Mucosa of stomach (tissue), 1 donor: Measurements from ENCODE around the gene HAS3.

Experiments used
- H3K27me3 ChIP-seq: one replicate; pipeline ENCODE4 v1.7.0; 2013; ENCODE audit warnings: mild to moderate bottlenecking, low read length; ENCODE audit not compliant: control insufficient read depth, insufficient read depth
- H3K36me3 ChIP-seq: one replicate; pipeline ENCODE4 v1.7.0; 2013; ENCODE audit warnings: low read length; ENCODE audit not compliant: control insufficient read depth, insufficient read depth
- H3K4me1 ChIP-seq: one replicate; pipeline ENCODE4 v1.7.0; 2013; ENCODE audit warnings: mild to moderate bottlenecking, low read length; ENCODE audit not compliant: control insufficient read depth, insufficient read depth
- H3K4me3 ChIP-seq: one replicate; pipeline ENCODE4 v1.7.0; 2013; ENCODE audit warnings: low read length
- H3K9ac ChIP-seq: one replicate; pipeline ENCODE4 v1.7.0; 2013; ENCODE audit warnings: mild to moderate bottlenecking, low read length, moderate library complexity
- H3K9me3 ChIP-seq: one replicate; pipeline ENCODE4 v1.7.0; 2013; ENCODE audit warnings: mild to moderate bottlenecking, low read length, moderate library complexity; ENCODE audit not compliant: control insufficient read depth
- donor health status: Pancreatic carcinoma.

Gene HAS3

GRCh38 chr16:69077251-69077650 is 28.2 kb upstream of the HAS3 start:
- Histone ChIP-seq H3K9ac (no peak overlapping the region), H3K27me3 (no peaks in the 10 kb centered on the region), H3K4me3 (no peak overlapping the region), H3K4me1 (peaks cover 10% of the 10 kb centered on the region), H3K36me3 (no peaks in the 10 kb centered on the region), H3K9me3 (no peaks in the 10 kb centered on the region)

DNA sequence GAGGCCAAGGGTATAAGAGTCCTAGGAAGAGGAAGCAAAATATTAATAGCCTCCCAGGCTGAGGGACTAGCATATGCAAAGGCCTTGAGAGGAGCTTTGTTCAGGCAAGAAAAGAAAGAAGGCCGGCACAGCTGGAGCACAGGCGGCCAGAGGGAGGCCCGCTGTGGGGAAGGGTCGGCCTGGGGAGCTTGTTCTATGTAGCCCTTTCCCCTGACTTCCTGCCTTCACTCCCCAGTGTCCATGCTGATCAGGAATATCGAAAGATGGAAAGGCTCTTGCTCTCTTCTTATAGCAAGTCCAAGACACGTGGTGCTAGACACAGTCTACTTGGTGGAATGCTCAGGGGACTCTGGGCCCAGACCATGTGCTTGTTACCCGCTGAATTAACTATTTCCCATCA is 27.4 kb upstream of the HAS3 start:
- Histone ChIP-seq H3K27me3 (no peaks in the 10 kb centered on the region), H3K36me3 (no peaks in the 10 kb centered on the region), H3K4me3 (no peak overlapping the region), H3K9me3 (no peaks in the 10 kb centered on the region), H3K4me1 (peaks cover 6% of the 10 kb centered on the region), H3K9ac (no peak overlapping the region)

- Histone ChIP-seq H3K36me3 (no peaks in the 10 kb centered on the region), H3K4me3 (no peak overlapping the region), H3K27me3 (no peaks in the 10 kb centered on the region), H3K4me1 (peaks cover 6% of the 10 kb centered on the region), H3K9ac (no peak overlapping the region), H3K9me3 (no peaks in the 10 kb centered on the region)
Observed at GRCh38 chr16:69079697-69080096, 25.8 kb upstream of the HAS3 start.

DNA sequence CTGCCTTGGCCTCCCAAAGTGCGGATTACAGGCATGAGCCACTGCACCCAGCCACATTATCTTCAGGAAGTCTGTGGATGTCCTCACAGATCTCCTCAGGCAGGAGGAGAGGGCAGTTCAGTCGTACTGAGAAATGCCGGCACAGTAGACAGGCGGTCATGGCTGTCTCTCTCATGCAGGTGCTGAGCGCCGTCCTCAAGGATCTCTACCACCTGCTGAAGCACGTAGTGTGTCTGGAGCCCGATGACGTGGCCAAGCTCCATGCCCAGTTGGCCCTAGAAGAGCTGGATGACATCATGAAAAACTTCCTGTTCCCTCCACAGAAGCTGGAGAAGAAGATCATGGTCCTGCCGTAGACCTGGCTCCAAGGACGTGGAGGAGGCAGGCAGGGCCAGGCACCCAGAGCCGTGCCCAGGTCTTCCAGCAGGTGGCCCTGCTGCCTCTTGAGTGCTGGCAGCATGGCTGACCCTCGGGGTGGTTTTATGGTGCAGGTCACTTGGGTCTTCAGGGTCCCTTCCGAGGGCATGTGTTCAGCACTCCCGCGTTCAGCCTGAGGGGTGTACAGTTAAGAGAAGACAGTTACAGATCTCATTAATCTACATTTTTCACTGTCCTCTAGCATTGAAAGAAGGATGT is 22.0 kb upstream of the HAS3 start:
- no peak overlapping the region for H3K4me3 ChIP-seq
- no peaks in the 10 kb centered on the region for H3K9me3 ChIP-seq
- H3K4me1 ChIP-seq, result peaks cover 4% of the 10 kb centered on the region
- H3K9ac ChIP-seq, result no peak overlapping the region
- H3K27me3 ChIP-seq, result no peaks in the 10 kb centered on the region
- H3K36me3 ChIP-seq, result no peaks in the 10 kb centered on the region

DNA sequence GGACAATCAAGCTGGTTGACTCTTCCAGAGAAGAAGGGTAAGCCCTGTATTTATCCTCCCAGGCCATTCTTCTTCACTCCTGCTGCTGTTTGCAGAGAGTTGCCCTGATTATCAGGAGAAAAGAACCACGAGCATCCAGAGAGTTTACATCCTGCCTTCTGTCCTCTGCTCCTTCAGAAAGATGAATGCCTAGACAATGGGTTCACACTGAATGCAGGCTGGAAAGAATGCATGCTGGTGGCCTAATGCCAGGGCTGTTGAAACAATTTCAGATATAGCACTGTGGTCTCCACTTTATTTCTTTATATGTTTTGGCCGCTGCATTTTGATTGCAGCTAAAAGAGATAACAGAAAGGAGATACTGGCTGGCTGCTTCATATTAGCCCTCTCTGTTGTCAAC is 21.2 kb upstream of the HAS3 start:
- Histone ChIP-seq H3K36me3 (no peaks in the 10 kb centered on the region), H3K9ac (no peak overlapping the region), H3K4me3 (no peak overlapping the region), H3K9me3 (no peaks in the 10 kb centered on the region), H3K4me1 (peaks cover 11% of the 10 kb centered on the region), H3K27me3 (no peaks in the 10 kb centered on the region)

- Histone ChIP-seq H3K9ac (no peak overlapping the region), H3K36me3 (no peaks in the 10 kb centered on the region), H3K9me3 (no peaks in the 10 kb centered on the region), H3K4me1 (peaks cover 19% of the 10 kb centered on the region), H3K4me3 (no peak overlapping the region), H3K27me3 (no peaks in the 10 kb centered on the region)
Observed at GRCh38 chr16:69085032-69085695, 20.3 kb upstream of the HAS3 start.

- H3K36me3 ChIP-seq, result no peaks in the 10 kb centered on the region
- no peaks in the 10 kb centered on the region for H3K27me3 ChIP-seq
Observed at GRCh38 chr16:69087161-69087581, 18.3 kb upstream of the HAS3 start.

DNA sequence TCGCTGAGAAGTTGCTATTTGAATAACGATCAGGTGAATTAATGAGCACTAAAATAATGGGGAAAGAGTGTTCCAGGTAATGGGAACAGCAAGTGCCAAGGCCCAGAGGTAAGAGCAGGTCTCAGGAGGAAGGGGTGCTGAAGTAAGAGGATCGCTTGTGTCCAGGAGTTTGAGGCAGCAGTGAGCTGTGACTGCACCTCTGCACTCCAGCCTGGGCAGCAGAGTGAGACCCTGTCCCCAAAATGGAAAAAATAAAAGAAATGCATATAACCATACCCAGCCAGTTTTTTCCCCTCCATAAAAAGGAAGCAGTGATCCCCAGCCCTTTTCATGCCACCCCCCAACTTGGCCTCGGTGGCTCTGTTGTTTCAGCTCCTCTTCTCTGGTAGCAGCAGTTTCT is 16.8 kb upstream of the HAS3 start:
- H3K27me3 ChIP-seq, result no peaks in the 10 kb centered on the region
- no peaks in the 10 kb centered on the region for H3K36me3 ChIP-seq
- H3K4me1 ChIP-seq, result peaks cover 19% of the 10 kb centered on the region
- H3K4me3 ChIP-seq, result no peak overlapping the region
- H3K9me3 ChIP-seq, result no peaks in the 10 kb centered on the region
- no peak overlapping the region for H3K9ac ChIP-seq

More at GRCh38 chr16:69087161-69087581, 18.3 kb upstream of the HAS3 start:
- Histone ChIP-seq H3K4me1 (peaks cover 19% of the 10 kb centered on the region), H3K9me3 (no peaks in the 10 kb centered on the region), H3K9ac (no peak overlapping the region), H3K4me3 (no peak overlapping the region)

DNA sequence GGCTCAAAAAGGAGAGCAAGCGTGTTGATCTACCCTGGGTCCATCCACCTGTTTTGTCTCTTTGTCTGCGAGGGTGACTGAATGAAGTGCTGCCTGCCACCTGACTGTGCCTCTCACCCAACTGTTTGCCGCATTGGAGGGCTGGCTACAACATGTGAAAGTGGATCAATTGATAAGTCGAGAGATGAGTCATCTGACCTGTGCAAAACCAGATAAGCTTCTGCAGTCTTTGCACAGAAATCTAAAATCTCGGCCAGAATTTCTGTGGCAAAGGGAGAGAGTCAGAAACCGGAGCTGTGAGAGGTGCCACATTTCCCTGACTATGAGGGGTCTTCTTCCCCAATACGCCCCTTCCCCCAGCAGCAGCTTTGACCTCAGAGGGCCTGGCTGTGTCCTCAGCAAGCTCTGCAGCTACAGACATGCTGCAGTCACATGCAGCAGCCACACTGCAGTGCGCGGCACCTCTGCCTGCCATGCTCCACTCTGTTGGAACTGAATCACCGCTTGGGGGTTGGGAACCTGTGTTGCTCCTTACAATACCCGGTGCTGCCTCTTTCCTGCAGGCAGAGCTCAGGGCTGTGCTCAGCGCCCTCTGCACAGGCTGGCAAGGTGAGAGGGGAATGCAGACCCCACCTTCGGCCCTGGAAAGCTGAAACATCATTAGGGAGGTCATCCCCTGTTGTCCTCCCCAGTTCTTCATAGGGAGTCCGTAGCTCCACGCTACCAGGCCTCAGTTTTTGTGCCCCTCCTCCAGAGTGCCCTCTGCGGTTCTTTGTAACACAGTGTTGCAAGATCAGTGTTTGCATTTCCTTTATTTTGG is 16.2 kb upstream of the HAS3 start:
- no peaks in the 10 kb centered on the region for H3K9me3 ChIP-seq
- H3K36me3 ChIP-seq, result no peaks in the 10 kb centered on the region
- H3K27me3 ChIP-seq, result no peaks in the 10 kb centered on the region
- no peak overlapping the region for H3K9ac ChIP-seq
- peaks cover 24% of the 10 kb centered on the region for H3K4me1 ChIP-seq
- no peak overlapping the region for H3K4me3 ChIP-seq

- Histone ChIP-seq H3K27me3 (peaks cover 3% of the 10 kb centered on the region), H3K36me3 (no peaks in the 10 kb centered on the region), H3K9ac (no peak overlapping the region), H3K4me1 (peaks cover 19% of the 10 kb centered on the region), H3K4me3 (no peak overlapping the region), H3K9me3 (no peaks in the 10 kb centered on the region)
Observed at GRCh38 chr16:69093974-69094373, 11.5 kb upstream of the HAS3 start.

GRCh38 chr16:69094501-69094900 is 11.0 kb upstream of the HAS3 start:
- no peaks in the 10 kb centered on the region for H3K36me3 ChIP-seq

GRCh38 chr16:69095193-69095592 is 10.3 kb upstream of the HAS3 start:
- Histone ChIP-seq H3K4me3 (no peak overlapping the region), H3K9ac (no peak overlapping the region), H3K36me3 (no peaks in the 10 kb centered on the region), H3K4me1 (peaks cover 9% of the 10 kb centered on the region), H3K9me3 (no peaks in the 10 kb centered on the region), H3K27me3 (peaks cover 7% of the 10 kb centered on the region)

More at GRCh38 chr16:69094501-69094900, 11.0 kb upstream of the HAS3 start:
- Histone ChIP-seq H3K27me3 (peaks cover 3% of the 10 kb centered on the region), H3K4me3 (no peak overlapping the region), H3K9me3 (no peaks in the 10 kb centered on the region), H3K9ac (no peak overlapping the region), H3K4me1 (peaks cover 14% of the 10 kb centered on the region)
